K562 (cell line): ENCODE measurements around the gene FTSJ3. TPM values are rescaled to one million over a fixed set of nuclear protein-coding genes. Genes with fewer than 3 reads are reported as not detected.

Source experiments
- polyA plus RNA-seq, 8 experiments: library from polyadenylated mRNA; depleted of rRNA in 4 of 8; stranded (reverse) in 5 of 8; unstranded in 3 of 8; fragments of >200 nt; fragmentation: Nextera tagmentation in 2 of 8; fragmentation: Illumina TruSeq in 1 of 8; extraction: Ambion mirVana in 2 of 8; extraction: Trizol in 1 of 8; gene quantifications; 2 replicates each; pipeline versions ENCODE4 v1.2.1 to v1.2.3, GENCODE V29; 2011 to 2014; ENCODE audit warnings: inconsistent platforms in 1 of 8, missing spikeins in 1 of 8
- total RNA-seq, 7 experiments: library from RNA; depleted of rRNA in 6 of 7; stranded (reverse); fragments of >200 nt in 6 of 7; fragmentation: Illumina TruSeq in 2 of 7; extraction: Trizol in 2 of 7; gene quantifications; 2 replicates each; pipeline versions ENCODE4 v1.2.1 to v1.2.3, GENCODE V29; 2011 to 2021; ENCODE audit warnings: low replicate concordance in 1 of 7

FTSJ3 gene
- total and polyA plus RNA-seq, 9 of the 15 experiments (the other 6 are each of a cell fraction or from before 2014, with no cell fraction given), result 18.0 to 65.6 (median 52.4) TPM

Other genes with a start within 250 kb of the FTSJ3 start
Only the 7 nearest of the 17 such genes appear.
- 97.4 and 106 TPM in 2 replicates for gene CCDC47, start 54.1 kb downstream of the FTSJ3 start, total RNA-seq (2014; rRNA removed)
- 135 and 153 TPM in 2 replicates for gene CCDC47, start 54.1 kb downstream of the FTSJ3 start, total RNA-seq (2014; rRNA removed; fragmentation: Illumina TruSeq; extraction: Trizol)
- 135 and 138 TPM in 2 replicates for gene CCDC47, start 54.1 kb downstream of the FTSJ3 start, total RNA-seq (2015; rRNA removed; fragmentation: Illumina TruSeq; extraction: Trizol)
- gene CCDC47, start 54.1 kb downstream of the FTSJ3 start, total RNA-seq (2021), result 104 and 118 TPM in 2 replicates
- gene CCDC47, start 54.1 kb downstream of the FTSJ3 start, polyA plus RNA-seq (2011; rRNA removed), result 91.4 and 138 TPM in 2 replicates
- gene CCDC47, start 54.1 kb downstream of the FTSJ3 start, polyA plus RNA-seq (2014; fragmentation: Illumina TruSeq; extraction: Trizol), result 142 and 162 TPM in 2 replicates
- 10 to 100 TPM; 15.5 to 20.5 TPM for gene CCDC47, start 54.1 kb downstream of the FTSJ3 start, polyA plus RNA-seq (2014; fragmentation: Nextera tagmentation; extraction: Ambion mirVana)
- gene CCDC47, start 54.1 kb downstream of the FTSJ3 start, polyA plus RNA-seq (2014; rRNA removed), result 122 and 125 TPM in 2 replicates
- 54.0 and 65.1 TPM in 2 replicates for gene DDX42, start 53.5 kb downstream of the FTSJ3 start, total RNA-seq (2014; rRNA removed)
- gene DDX42, start 53.5 kb downstream of the FTSJ3 start, total RNA-seq (2014; rRNA removed; fragmentation: Illumina TruSeq; extraction: Trizol), result 74.6 and 82.9 TPM in 2 replicates
- 80.9 and 87.6 TPM in 2 replicates for gene DDX42, start 53.5 kb downstream of the FTSJ3 start, total RNA-seq (2015; rRNA removed; fragmentation: Illumina TruSeq; extraction: Trizol)
- gene DDX42, start 53.5 kb downstream of the FTSJ3 start, total RNA-seq (2021), result 92.0 and 93.7 TPM in 2 replicates
- 121 and 149 TPM in 2 replicates for gene DDX42, start 53.5 kb downstream of the FTSJ3 start, polyA plus RNA-seq (2011; rRNA removed)
- 128 and 133 TPM in 2 replicates for gene DDX42, start 53.5 kb downstream of the FTSJ3 start, polyA plus RNA-seq (2014; fragmentation: Illumina TruSeq; extraction: Trizol)
- gene DDX42, start 53.5 kb downstream of the FTSJ3 start, polyA plus RNA-seq (2014; fragmentation: Nextera tagmentation; extraction: Ambion mirVana), result 10 to 100 TPM; 16.5 to 28.4 TPM
- gene DDX42, start 53.5 kb downstream of the FTSJ3 start, polyA plus RNA-seq (2014; rRNA removed), result 110 and 127 TPM in 2 replicates
- gene PSMC5, start 232 bp downstream of the FTSJ3 start, total RNA-seq (2014; rRNA removed), result 89.2 and 115 TPM in 2 replicates
- 106 and 108 TPM in 2 replicates for gene PSMC5, start 232 bp downstream of the FTSJ3 start, total RNA-seq (2014; rRNA removed; fragmentation: Illumina TruSeq; extraction: Trizol)
- 110 and 114 TPM in 2 replicates for gene PSMC5, start 232 bp downstream of the FTSJ3 start, total RNA-seq (2015; rRNA removed; fragmentation: Illumina TruSeq; extraction: Trizol)
- gene PSMC5, start 232 bp downstream of the FTSJ3 start, total RNA-seq (2021), result 140 and 161 TPM in 2 replicates
- gene PSMC5, start 232 bp downstream of the FTSJ3 start, polyA plus RNA-seq (2011; rRNA removed), result 138 and 200 TPM in 2 replicates
- gene PSMC5, start 232 bp downstream of the FTSJ3 start, polyA plus RNA-seq (2014; fragmentation: Illumina TruSeq; extraction: Trizol), result 181 and 184 TPM in 2 replicates
- gene PSMC5, start 232 bp downstream of the FTSJ3 start, polyA plus RNA-seq (2014; fragmentation: Nextera tagmentation; extraction: Ambion mirVana), result 100 to 1,000 TPM; 159 to 393 TPM
- gene PSMC5, start 232 bp downstream of the FTSJ3 start, polyA plus RNA-seq (2014; rRNA removed), result 247 and 261 TPM in 2 replicates
- gene SMARCD2, start 15.0 kb upstream of the FTSJ3 start, total RNA-seq (2014; rRNA removed), result 114 and 126 TPM in 2 replicates
- gene SMARCD2, start 15.0 kb upstream of the FTSJ3 start, total RNA-seq (2014; rRNA removed; fragmentation: Illumina TruSeq; extraction: Trizol), result 62.5 and 73.1 TPM in 2 replicates
- gene SMARCD2, start 15.0 kb upstream of the FTSJ3 start, total RNA-seq (2015; rRNA removed; fragmentation: Illumina TruSeq; extraction: Trizol), result 90.3 and 91.1 TPM in 2 replicates
- gene SMARCD2, start 15.0 kb upstream of the FTSJ3 start, total RNA-seq (2021), result 92.0 and 101 TPM in 2 replicates
- 86.3 and 101 TPM in 2 replicates for gene SMARCD2, start 15.0 kb upstream of the FTSJ3 start, polyA plus RNA-seq (2011; rRNA removed)
- 94.8 and 110 TPM in 2 replicates for gene SMARCD2, start 15.0 kb upstream of the FTSJ3 start, polyA plus RNA-seq (2014; fragmentation: Illumina TruSeq; extraction: Trizol)
- gene SMARCD2, start 15.0 kb upstream of the FTSJ3 start, polyA plus RNA-seq (2014; fragmentation: Nextera tagmentation; extraction: Ambion mirVana), result 1 to 10 TPM; 1.7 to 5.7 TPM
- 84.2 and 95.7 TPM in 2 replicates for gene SMARCD2, start 15.0 kb upstream of the FTSJ3 start, polyA plus RNA-seq (2014; rRNA removed)
- not detected in 2 replicates for gene CSH2, start 46.0 kb upstream of the FTSJ3 start, total RNA-seq (2014; rRNA removed)
- gene CSH2, start 46.0 kb upstream of the FTSJ3 start, total RNA-seq (2014; rRNA removed; fragmentation: Illumina TruSeq; extraction: Trizol), result not detected in 2 replicates
- gene CSH2, start 46.0 kb upstream of the FTSJ3 start, total RNA-seq (2015; rRNA removed; fragmentation: Illumina TruSeq; extraction: Trizol), result not detected in 2 replicates
- not detected in 2 replicates for gene CSH2, start 46.0 kb upstream of the FTSJ3 start, total RNA-seq (2021)
- gene CSH2, start 46.0 kb upstream of the FTSJ3 start, polyA plus RNA-seq (2011; rRNA removed), result not detected in 2 replicates
- gene CSH2, start 46.0 kb upstream of the FTSJ3 start, polyA plus RNA-seq (2014; fragmentation: Illumina TruSeq; extraction: Trizol), result not detected in 2 replicates
- not detected for gene CSH2, start 46.0 kb upstream of the FTSJ3 start, polyA plus RNA-seq (2014; fragmentation: Nextera tagmentation; extraction: Ambion mirVana)
- gene CSH2, start 46.0 kb upstream of the FTSJ3 start, polyA plus RNA-seq (2014; rRNA removed), result not detected in 2 replicates
- not detected in 2 replicates for gene GH2, start 54.3 kb upstream of the FTSJ3 start, total RNA-seq (2014; rRNA removed)
- not detected in 2 replicates for gene GH2, start 54.3 kb upstream of the FTSJ3 start, total RNA-seq (2014; rRNA removed; fragmentation: Illumina TruSeq; extraction: Trizol)
- gene GH2, start 54.3 kb upstream of the FTSJ3 start, total RNA-seq (2015; rRNA removed; fragmentation: Illumina TruSeq; extraction: Trizol), result not detected in 2 replicates
- not detected in 2 replicates for gene GH2, start 54.3 kb upstream of the FTSJ3 start, total RNA-seq (2021)
- not detected in 2 replicates for gene GH2, start 54.3 kb upstream of the FTSJ3 start, polyA plus RNA-seq (2011; rRNA removed)
- gene GH2, start 54.3 kb upstream of the FTSJ3 start, polyA plus RNA-seq (2014; fragmentation: Illumina TruSeq; extraction: Trizol), result not detected in 2 replicates
- gene GH2, start 54.3 kb upstream of the FTSJ3 start, polyA plus RNA-seq (2014; fragmentation: Nextera tagmentation; extraction: Ambion mirVana), result not detected
- gene GH2, start 54.3 kb upstream of the FTSJ3 start, polyA plus RNA-seq (2014; rRNA removed), result 0.18 TPM in 1 of 2 replicates, not detected in the other
- gene CSH1, start 68.9 kb upstream of the FTSJ3 start, total RNA-seq (2014; rRNA removed), result not detected in 2 replicates
- not detected in 2 replicates for gene CSH1, start 68.9 kb upstream of the FTSJ3 start, total RNA-seq (2014; rRNA removed; fragmentation: Illumina TruSeq; extraction: Trizol)
- gene CSH1, start 68.9 kb upstream of the FTSJ3 start, total RNA-seq (2015; rRNA removed; fragmentation: Illumina TruSeq; extraction: Trizol), result not detected in 2 replicates
- gene CSH1, start 68.9 kb upstream of the FTSJ3 start, total RNA-seq (2021), result not detected in 2 replicates
- not detected in 2 replicates for gene CSH1, start 68.9 kb upstream of the FTSJ3 start, polyA plus RNA-seq (2011; rRNA removed)
- gene CSH1, start 68.9 kb upstream of the FTSJ3 start, polyA plus RNA-seq (2014; fragmentation: Illumina TruSeq; extraction: Trizol), result not detected in 2 replicates
- not detected for gene CSH1, start 68.9 kb upstream of the FTSJ3 start, polyA plus RNA-seq (2014; fragmentation: Nextera tagmentation; extraction: Ambion mirVana)
- gene CSH1, start 68.9 kb upstream of the FTSJ3 start, polyA plus RNA-seq (2014; rRNA removed), result not detected in 2 replicates